Omental fat pad (tissue), 4 donors: ENCODE measurements around the gene KCNQ1. TPM values are rescaled to one million over a fixed set of nuclear protein-coding genes. Genes with fewer than 3 reads are reported as not detected.

Experiments used
- ATAC-seq: fragments of 150-250 bp; one replicate; pipeline ENCODE4 v1.9.1; 2016; ENCODE audit warnings: mild to moderate bottlenecking, moderate library complexity; ENCODE audit not compliant: low FRiP score
- DNase-seq: peaks from one replicate; pipeline ENCODE4 v3.0.0-alpha.2; 2019; ENCODE audit warnings: low spot score
- total RNA-seq, 4 donors: library from RNA; depleted of rRNA; stranded (reverse); fragments of >200 nt; gene quantifications; one replicate each; pipeline ENCODE4 v1.1.0, GENCODE V29; 2016
- TF ChIP-seq, protein P1 (sequence below), 3 donors: fragments of 450-650 bp; IDR thresholded peaks; one replicate each; pipeline ENCODE4 v1.5.1; 2016 to 2017; ENCODE audit warnings: antibody characterized with exemption in 3 of 3, mild to moderate bottlenecking in 3 of 3, moderate library complexity in 2 of 3

Gene KCNQ1
- total RNA-seq, 4 donors from 2014 or later, result 4.5 to 5.9 (median 5.2) TPM

DNA sequence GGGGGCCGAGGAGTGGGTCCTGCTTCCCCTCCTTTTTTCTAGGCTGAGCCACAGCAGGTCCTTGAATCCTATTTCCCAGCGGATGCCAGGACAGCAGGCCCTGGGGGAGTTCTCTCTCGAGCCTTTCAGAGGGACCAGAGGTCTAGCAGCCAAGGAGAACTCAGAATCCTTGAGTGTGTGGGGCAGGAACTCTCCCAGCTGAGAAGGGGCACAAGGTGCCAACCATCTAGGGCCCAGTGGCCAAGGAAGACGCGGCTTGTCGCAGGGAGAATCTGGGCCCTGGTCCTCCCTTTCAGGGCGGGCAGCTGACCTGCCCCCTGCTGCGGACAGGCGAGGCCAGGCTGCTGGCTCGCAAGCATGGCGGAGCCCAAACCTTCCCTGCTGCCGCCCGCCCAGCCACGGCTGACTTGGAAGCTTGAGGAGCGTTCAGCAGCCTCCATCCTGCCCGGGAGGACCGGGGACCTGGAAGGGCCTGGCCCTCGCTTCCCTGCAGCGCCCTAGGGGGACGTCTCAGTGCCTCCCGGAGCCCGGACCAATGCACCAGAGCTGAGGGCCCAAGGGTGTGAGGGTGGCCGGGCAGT lies 45.2 kb upstream of the KCNQ1 start:
- TF ChIP-seq, protein P1, sequence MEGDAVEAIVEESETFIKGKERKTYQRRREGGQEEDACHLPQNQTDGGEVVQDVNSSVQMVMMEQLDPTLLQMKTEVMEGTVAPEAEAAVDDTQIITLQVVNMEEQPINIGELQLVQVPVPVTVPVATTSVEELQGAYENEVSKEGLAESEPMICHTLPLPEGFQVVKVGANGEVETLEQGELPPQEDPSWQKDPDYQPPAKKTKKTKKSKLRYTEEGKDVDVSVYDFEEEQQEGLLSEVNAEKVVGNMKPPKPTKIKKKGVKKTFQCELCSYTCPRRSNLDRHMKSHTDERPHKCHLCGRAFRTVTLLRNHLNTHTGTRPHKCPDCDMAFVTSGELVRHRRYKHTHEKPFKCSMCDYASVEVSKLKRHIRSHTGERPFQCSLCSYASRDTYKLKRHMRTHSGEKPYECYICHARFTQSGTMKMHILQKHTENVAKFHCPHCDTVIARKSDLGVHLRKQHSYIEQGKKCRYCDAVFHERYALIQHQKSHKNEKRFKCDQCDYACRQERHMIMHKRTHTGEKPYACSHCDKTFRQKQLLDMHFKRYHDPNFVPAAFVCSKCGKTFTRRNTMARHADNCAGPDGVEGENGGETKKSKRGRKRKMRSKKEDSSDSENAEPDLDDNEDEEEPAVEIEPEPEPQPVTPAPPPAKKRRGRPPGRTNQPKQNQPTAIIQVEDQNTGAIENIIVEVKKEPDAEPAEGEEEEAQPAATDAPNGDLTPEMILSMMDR (IDR thresholded peaks at IDR 0.05), result no peak
- ATAC-seq (peak; percentile 3), DNase-seq (no peak)

- TF ChIP-seq, protein P1 (IDR thresholded peaks at IDR 0.05), result peak in 2 of 3 donors; percentile 86 to 95
- DNase-seq (peak; percentile 97), ATAC-seq (peak; percentile 88)
Observed at GRCh38 chr11:2400069-2400761, 44.6 kb upstream of the KCNQ1 start, which contains the start of gene TSSC4. Gene TSSC4 (plus strand): TSS chr11:2400750. CDS start chr11:2402634, 1,884 bp downstream.

DNA sequence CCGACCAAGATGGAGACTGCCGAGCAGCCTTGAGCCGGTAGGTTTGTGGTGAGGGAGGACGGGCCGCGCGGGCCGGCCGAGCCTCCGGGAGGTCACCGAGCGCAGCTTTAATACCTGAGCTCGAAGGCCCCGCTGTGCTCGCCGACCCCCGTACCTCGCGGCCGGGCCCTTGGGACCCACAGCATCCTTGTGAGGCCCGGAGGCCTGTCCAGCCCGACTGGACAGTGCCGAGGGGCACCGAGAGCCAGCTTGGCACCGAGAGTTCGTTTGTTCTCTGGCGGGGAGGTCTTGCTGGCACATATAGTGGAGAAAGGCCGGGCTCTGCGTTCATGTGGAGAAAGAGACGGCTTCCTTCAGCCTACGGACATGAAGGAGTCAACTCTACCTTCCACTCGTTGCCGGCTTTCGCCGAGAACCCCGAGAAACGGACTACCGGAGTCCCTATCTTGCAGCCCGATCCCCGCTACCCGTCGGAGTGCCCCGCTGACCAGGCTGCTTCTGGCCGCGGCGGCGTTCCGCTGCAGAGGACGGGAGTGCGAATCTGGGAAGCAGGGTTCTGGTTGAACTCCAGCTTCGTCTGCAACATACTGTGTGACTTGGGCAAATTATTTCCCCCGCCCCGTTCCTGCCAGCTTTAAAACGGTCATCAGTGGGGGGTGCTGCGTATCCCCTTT lies 43.9 kb upstream of the KCNQ1 start:
- ATAC-seq (no peak), DNase-seq (no peak)
- TF ChIP-seq, protein P1 (IDR thresholded peaks at IDR 0.05), result no peak

GRCh38 chr11:2401436-2401984 lies 43.3 kb upstream of the KCNQ1 start:
- no peak for ATAC-seq
- TF ChIP-seq, protein P1 (IDR thresholded peaks at IDR 0.05), result no peak
- no peak for DNase-seq

DNA sequence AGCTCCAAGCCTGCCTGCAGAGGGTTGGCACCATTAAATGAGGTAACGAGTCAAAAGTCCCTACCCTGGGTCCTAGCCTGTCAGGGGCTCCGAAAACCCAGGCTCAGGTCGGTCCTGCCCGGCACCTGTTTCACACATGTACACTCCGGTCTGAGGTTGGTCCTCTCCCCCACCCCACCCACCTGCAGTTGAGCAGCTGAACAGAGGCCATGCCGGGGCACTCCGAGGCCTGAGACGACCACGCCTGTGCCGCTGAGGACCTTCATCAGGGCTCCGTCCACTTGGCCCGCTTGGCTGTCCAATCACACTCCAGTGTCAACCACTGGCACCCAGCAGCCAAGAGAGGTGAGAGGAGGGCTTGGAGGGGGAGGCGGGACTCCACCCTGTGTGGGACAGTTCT lies 42.7 kb upstream of the KCNQ1 start:
- ATAC-seq (no peak), DNase-seq (no peak)
- TF ChIP-seq, protein P1 (IDR thresholded peaks at IDR 0.05), result no peak

- ATAC-seq (no peak), DNase-seq (no peak)
- TF ChIP-seq, protein P1 (IDR thresholded peaks at IDR 0.05), result no peak
Observed at GRCh38 chr11:2402890-2403645, 41.7 kb upstream of the KCNQ1 start.
